T-helper 22 cell (primary cell): ENCODE measurements around the gene APELA.
"Not testable (repeated sequence)": the region's sequence is repeated elsewhere in the genome, so short reads cannot be mapped to it uniquely, and the experiment has no call there.

Source experiments
- DNase-seq: peaks from one replicate; pipeline ENCODE4 v3.0.0-alpha.2; 2020; ENCODE audit warnings: low read depth

The APELA gene

GRCh38 chr4:164926301-164926700 is 49.3 kb downstream of the APELA start:
- no peak for DNase-seq

DNA sequence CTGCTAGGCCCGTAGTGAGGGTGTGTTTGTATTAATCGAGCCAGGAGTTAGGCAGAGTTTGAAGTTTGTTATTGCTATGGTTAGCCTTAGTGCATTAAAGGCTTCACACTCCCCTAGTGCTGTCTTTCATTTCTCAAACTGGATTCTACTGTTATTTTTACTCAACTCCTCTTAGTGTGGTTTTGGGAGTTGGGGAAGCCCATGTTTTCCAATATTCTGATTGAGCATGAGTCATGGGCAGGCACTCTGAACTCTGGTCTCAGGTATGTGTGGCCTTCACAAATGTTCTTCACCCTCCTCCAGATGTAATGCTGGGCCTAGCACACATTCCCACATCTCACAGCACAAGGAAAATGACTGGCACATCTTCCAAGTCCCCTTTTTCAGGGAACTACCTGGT is 50.1 kb downstream of the APELA start:
- DNase-seq = not testable (repeated sequence)

DNA sequence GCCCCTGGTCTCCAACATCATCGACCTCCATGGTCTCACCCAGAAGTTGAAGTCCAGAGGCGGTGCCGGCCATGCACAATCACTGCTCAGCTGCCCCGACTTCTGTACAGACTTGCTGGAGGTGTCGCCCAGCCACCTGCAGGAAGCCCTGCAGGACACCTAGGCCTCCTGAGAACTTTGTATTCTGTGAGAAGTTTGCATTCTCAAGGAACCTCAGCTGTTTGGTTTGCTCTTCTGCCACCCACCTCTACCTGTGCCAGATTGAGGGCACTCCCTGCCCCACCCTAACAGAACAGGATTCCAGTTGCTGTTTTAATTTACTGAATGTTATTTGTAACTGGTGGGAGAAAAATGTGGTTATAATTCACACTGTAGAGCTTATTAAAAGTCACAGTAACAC is 53.7 kb downstream of the APELA start:
- no peak for DNase-seq

DNA sequence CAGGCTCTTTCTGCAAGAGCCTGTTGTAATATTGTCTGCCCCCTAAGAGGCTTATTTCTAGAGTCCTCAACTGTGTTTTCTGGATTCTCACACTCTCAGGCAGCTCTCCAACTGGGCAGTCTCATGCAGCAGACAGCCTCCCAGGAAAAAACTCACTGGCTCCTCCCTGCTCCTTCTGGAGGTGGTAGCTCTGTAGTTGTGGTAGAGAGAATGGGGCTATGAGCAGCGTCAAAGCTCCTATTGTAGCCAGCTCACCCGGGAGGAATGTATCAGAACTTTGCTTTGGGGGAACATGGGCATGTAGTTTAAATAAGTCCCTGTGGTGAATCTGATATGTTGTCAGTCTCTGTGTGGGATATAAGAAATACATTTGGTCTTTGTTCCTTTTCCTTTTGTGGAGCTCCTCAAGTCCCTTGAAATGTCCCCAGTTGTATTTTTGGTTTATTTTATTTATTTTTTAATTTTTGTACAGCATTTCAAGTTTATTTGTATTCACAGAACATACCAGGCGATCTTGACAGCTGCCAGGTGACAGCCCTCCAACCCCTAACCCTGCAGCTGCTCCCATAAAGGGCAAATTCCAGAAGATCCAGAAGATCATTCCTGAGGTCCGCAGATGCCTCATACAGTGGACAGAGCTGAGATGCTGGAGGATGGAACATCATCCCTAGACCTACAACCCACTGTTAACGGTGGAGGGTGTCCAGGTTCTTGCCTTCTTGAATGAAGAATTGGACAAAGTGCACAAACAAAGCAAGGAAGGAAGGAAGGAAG is 54.8 kb downstream of the APELA start:
- DNase-seq = no peak

GRCh38 chr4:164933244-164933643 is 56.3 kb downstream of the APELA start:
- DNase-seq = no peak

DNA sequence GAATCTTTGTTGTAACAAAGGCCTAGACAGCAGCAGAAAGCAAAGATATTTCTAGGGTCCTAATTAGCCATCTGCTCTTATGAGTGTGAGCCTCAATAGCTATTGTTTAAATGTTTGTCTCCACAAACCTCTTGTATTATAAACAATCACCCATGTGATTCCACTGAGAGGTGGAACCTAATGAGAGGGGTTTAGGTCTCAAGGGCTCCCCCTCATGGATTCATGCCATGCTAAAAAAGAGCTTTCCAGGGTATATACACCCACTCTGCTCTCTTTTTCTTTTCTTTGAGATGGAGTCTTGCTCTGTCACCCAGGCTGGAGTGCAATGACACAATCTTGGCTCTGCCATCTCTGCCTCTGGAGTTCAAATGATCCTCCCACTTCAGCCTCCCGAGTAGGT is 58.4 kb downstream of the APELA start:
- DNase-seq = no peak

- not testable (repeated sequence) for DNase-seq
These were observed 59.1 kb downstream of the APELA start for GRCh38 chr4:164935865-164936606.

GRCh38 chr4:164937576-164938270 is 60.7 kb downstream of the APELA start:
- no peak for DNase-seq

DNA sequence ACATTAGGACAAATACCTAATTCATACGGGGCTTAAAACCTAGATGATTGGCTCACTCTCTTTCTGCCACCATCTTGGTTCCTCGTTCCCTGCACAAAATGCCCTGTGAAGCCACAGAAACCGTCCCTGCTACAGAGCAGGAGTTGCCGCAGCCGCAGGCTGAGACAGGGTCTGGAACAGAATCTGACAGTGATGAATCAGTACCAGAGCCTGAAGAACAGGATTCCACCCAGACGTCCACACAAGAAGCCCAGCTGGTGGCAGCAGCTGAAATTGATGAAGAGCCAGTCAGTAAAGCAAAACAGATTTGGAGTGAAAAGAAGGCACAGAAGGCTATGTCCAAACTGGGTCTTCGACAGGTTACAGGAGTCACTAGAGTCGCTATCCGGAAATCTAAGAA is 66.2 kb downstream of the APELA start:
- no peak for DNase-seq

GRCh38 chr4:164945146-164945545 is 68.2 kb downstream of the APELA start:
- no peak for DNase-seq

DNA sequence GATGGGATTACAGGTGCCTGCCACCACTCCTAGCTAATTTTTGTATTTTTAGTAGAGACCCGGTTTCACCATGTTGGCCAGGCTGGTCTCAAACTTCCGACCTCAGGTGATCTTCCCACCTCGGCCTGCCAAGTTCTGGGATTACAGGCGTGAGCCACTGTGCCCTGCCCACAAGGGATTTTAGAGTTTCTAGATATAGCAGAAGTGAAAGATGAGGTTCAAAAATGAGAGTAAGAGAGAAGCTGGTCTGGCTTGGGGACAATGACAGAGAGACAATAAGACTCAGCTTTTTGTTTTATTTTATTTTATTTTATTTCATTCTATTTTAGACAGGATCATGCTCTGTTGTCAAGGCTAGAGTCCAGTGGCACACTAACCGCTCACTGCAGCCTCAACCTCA is 69.8 kb downstream of the APELA start:
- no peak for DNase-seq
